GM12875 (cell line): ENCODE measurements around the gene F2.

Source experiments
- H3K4me3 ChIP-seq: one replicate; pipeline ENCODE4 v1.5.1; 2011; ENCODE audit warnings: low read depth, low read length, control low read depth
- CTCF ChIP-seq: IDR thresholded peaks from 2 replicates; pipeline ENCODE4 v1.5.1; 2011; ENCODE audit warnings: low read depth, mild to moderate bottlenecking, control low read depth, inconsistent platforms, low read length, moderate library complexity, borderline replicate concordance; ENCODE audit not compliant: insufficient read depth

F2 gene

DNA sequence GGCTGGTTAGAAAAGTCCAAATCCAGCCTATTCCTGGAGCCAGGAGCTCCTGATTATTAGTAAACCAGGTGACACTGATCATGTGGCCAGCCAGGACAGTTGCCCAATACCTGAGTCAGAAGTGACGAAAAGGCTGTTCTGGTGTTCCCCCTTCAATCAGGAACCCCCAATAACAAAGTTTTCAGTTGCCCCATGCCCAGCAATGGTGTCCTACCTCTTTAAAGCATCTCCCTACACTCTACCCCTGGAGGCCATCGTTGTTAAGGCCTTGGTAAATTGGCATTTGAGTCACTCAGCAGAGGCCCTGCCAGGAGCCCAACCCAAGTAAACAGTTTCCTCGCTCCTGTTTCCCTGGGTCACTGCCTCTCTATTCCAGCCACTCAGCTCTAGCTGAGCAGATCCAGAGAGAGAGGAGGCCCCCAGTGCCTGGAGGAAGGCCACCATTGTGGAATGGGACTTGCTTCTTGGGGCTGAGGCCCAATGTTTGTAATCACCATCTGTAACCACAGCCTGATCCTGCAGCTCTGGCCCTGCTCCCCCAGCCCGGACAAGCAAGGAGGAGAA, 43.6 kb upstream of the F2 start:
- H3K4me3 ChIP-seq, result no peak overlapping the region
- TF ChIP-seq CTCF, result no peak

DNA sequence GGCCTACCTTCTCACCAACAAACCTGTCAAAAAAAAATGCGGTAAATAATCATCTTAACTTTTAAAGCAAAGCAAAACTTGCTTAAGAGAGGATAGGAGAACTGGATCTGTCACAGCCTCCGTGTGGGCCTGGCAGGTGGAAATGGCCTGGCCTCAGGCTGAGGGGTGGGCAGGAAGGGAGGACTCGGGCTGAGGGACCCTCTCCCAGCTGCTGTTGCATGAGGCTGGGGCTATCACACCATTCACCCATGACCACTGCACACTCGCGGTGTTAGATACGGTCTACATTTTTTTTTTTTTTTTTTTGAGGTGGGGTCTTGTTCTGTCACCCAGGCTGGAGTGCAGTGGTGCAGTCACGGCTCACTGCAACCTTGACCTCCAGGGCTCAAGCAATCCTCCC, 43.1 kb upstream of the F2 start:
- H3K4me3 ChIP-seq, result no peak overlapping the region
- no peak for TF ChIP-seq CTCF

DNA sequence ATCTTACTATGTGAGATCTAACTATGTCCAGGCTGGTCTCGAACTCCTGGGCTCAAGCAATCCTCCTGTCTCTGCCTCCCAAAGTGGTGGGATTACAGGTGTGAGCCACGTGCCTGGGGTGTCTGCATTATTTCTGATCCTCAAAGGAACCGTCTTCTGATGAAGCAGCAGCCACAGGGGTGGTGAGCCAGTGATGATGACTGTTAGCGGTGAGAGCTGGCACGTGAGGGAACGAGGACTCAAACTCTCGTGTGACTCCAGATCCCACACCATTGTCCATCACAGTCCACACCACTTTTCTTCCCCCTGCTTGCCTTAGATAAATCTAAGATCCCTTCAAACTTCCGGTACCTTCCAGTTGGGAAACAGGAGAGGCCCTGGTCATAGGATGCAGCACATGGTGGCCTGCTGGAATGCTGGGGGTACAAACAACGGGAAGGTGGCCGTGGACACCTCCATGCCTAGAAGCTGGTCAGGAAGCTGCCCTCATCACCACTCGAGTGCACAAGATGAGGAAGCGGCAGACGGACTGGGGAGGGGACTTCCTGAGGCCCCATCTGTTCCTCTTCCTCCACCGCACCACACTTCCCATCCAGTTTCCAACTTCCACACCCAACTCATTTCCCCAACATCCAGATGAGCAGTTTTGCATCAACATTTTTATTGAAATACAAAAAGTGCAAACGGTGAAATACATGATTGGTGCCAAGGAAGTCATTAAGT, 42.4 kb upstream of the F2 start:
- TF ChIP-seq CTCF, result no peak
- no peak overlapping the region for H3K4me3 ChIP-seq

- H3K4me3 ChIP-seq, result no peak overlapping the region
- no peak for TF ChIP-seq CTCF
These were observed 41.8 kb upstream of the F2 start for GRCh38 chr11:46677169-46677568.

DNA sequence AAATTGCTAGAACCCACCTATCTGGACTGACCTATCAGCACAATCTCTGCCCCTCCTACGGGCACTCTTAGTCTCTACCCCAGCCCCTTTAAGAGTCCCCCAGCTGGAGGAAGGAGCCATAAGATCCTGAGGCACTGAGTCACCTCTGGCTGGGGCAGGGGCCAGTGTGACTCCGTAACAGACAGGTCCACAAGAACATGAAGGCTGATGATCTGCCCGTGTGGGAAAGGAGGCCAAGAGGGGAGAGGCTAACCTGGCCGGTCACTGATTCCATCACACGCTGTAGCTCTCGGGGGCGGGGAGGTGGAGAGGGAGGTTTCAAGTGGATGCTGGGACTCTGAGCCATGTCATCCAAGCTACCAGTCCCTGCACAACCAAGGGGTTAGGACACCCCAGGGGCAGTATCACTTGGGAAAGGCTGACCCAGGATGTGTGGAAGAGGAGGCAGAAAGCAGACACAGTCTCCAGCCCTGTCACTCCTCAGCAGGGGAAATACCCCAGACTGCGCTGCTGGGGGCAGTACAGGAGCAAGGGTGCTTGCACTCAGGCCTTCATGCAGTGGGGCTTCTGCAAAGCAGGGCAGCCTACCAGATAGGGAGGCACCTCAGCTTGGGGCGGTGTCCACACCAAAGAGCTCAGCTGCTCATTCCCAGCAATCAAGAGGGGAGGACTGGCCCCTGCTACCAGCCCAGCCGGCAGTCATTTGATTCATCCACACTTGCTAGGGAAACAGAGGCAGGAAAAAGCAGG, 40.8 kb upstream of the F2 start:
- H3K4me3 ChIP-seq, result no peak overlapping the region
- TF ChIP-seq CTCF, result no peak

- no peak overlapping the region for H3K4me3 ChIP-seq
- no peak for TF ChIP-seq CTCF
These were observed 40.3 kb upstream of the F2 start for GRCh38 chr11:46678741-46679130.
